Left lung (tissue), 10 donors: Measurements from ENCODE around the gene SGCG. TPM values are rescaled to one million over a fixed set of nuclear protein-coding genes. Genes with fewer than 3 reads are reported as not detected.

ENCODE experiments used
- ATAC-seq: fragments of 200-7000 bp; cut with Tn5 transposase; one replicate; pipeline ENCODE4 v1.9.1; 2020; ENCODE audit warnings: moderate library complexity
- DNase-seq, 4 donors: peaks; one replicate each; pipeline ENCODE4 v3.0.0-alpha.2; 2013 to 2020
- H3K27ac ChIP-seq, 2 donors: fragments of 200-600 bp; sonication (generic) in 1 of 2; one replicate each; pipeline versions ENCODE4 v1.5.0 to v1.8.0; 2020 to 2021
- H3K27me3 ChIP-seq, 2 donors: fragments of 200-600 bp; sonication (generic) in 1 of 2; one replicate each; pipeline versions ENCODE4 v1.5.0 to v1.8.0; 2020 to 2021
- H3K36me3 ChIP-seq, 2 donors: fragments of 200-600 bp; sonication (generic) in 1 of 2; one replicate each; pipeline versions ENCODE4 v1.5.0 to v1.8.0; 2020 to 2021
- H3K4me1 ChIP-seq, 2 donors: fragments of 200-600 bp; one replicate each; pipeline ENCODE4 v1.8.0; 2021
- H3K4me3 ChIP-seq, 2 donors: fragments of 200-600 bp; sonication (generic) in 1 of 2; one replicate each; pipeline versions ENCODE4 v1.5.0 to v1.8.0; 2020 to 2021; ENCODE audit warnings: mild to moderate bottlenecking in 1 of 2
- H3K9me3 ChIP-seq, 2 donors: fragments of 200-600 bp; sonication (generic) in 1 of 2; one replicate each; pipeline versions ENCODE4 v1.5.0 to v1.8.0; 2020 to 2021
- CTCF ChIP-seq, 2 donors: fragments of 200-600 bp; sonication (generic) in 1 of 2; IDR thresholded peaks; one replicate each; pipeline versions ENCODE4 v1.5.0 to v1.8.0; 2021; ENCODE audit warnings: antibody characterized with exemption in 2 of 2
- intact Hi-C, 2 donors: fragments of 100-400 bp; cut with DNase I; formaldehyde crosslinking; loops; one replicate each; pipeline versions ENCODE4 v1.11.2 to v1.14.2; 2022
- polyA plus RNA-seq, 6 donors: library from polyadenylated mRNA; unstranded; fragments of 120-200 nt; gene quantifications; one replicate each; pipeline ENCODE4 v1.2.1, GENCODE V29; 2013; ENCODE audit not compliant: insufficient read length in 6 of 6
- total RNA-seq, 2 donors: library from RNA; stranded (reverse); fragmentation: NEBNext Ultra II Directional; extraction: Animal tissue kit (Norgen Biotek cat#: 25700); gene quantifications; one replicate each; pipeline ENCODE4 v1.2.1, GENCODE V29; 2021
- donor health status: DM: no; HTN: yes; CAD: no.
- donor health status: DM: no; HTN: no; CAD: no.

Gene SGCG
- total and polyA plus RNA-seq, 8 donors = 2.1 to 16.4 (median 12.5) TPM

- peak in 1 of 2 donors; percentile 18 for TF ChIP-seq CTCF (IDR thresholded peaks at IDR 0.05)
- no peaks in the 10 kb centered on the region for H3K9me3 ChIP-seq
- DNase-seq (no peak), ATAC-seq (no peak)
- H3K36me3 ChIP-seq = no peaks in the 10 kb centered on the region
- intact Hi-C loops = no loop called here
- H3K27me3 ChIP-seq = no peaks in the 10 kb centered on the region
- H3K27ac ChIP-seq = no peak overlapping the region
- H3K4me1 ChIP-seq = no peaks in the 10 kb centered on the region
- no peak overlapping the region for H3K4me3 ChIP-seq
Observed at GRCh38 chr13:23175920-23176319, 4.9 kb upstream of the SGCG start.

- Histone ChIP-seq H3K27ac (no peak overlapping the region), H3K4me3 (no peak overlapping the region), H3K27me3 (no peaks in the 10 kb centered on the region), H3K36me3 (no peaks in the 10 kb centered on the region), H3K9me3 (no peaks in the 10 kb centered on the region), H3K4me1 (no peaks in the 10 kb centered on the region)
- ATAC-seq (no peak), DNase-seq (no peak)
- intact Hi-C loops = no loop called here
- TF ChIP-seq CTCF (IDR thresholded peaks at IDR 0.05) = no peak
Observed at GRCh38 chr13:23182142-23182541, 1.4 kb downstream of the SGCG start.

- DNase-seq (no peak), ATAC-seq (no peak)
- no peak for TF ChIP-seq CTCF (IDR thresholded peaks at IDR 0.05)
- H3K36me3 ChIP-seq = no peaks in the 10 kb centered on the region
- intact Hi-C loops = no loop called here
- H3K9me3 ChIP-seq = no peaks in the 10 kb centered on the region
- H3K27me3 ChIP-seq = no peaks in the 10 kb centered on the region
- no peak overlapping the region for H3K27ac ChIP-seq
- H3K4me1 ChIP-seq = no peaks in the 10 kb centered on the region
- no peak overlapping the region for H3K4me3 ChIP-seq
Observed at GRCh38 chr13:23183292-23183691, 2.5 kb downstream of the SGCG start.

- intact Hi-C loops = no loop called here
- DNase-seq (no peak), ATAC-seq (no peak)
- no peak overlapping the region for H3K27ac ChIP-seq
- H3K4me1 ChIP-seq = no peaks in the 10 kb centered on the region
- H3K9me3 ChIP-seq = no peaks in the 10 kb centered on the region
- H3K4me3 ChIP-seq = no peak overlapping the region
- no peaks in the 10 kb centered on the region for H3K36me3 ChIP-seq
- no peaks in the 10 kb centered on the region for H3K27me3 ChIP-seq
- no peak for TF ChIP-seq CTCF (IDR thresholded peaks at IDR 0.05)
Observed at GRCh38 chr13:23185542-23185941, 4.8 kb downstream of the SGCG start.

GRCh38 chr13:23201870-23202269 is 21.1 kb downstream of the SGCG start:
- intact Hi-C loops = no loop called here
- Histone ChIP-seq H3K36me3 (no peaks in the 10 kb centered on the region), H3K27ac (no peak overlapping the region), H3K4me1 (no peaks in the 10 kb centered on the region), H3K4me3 (no peak overlapping the region), H3K9me3 (peaks cover 0 to 1% of the 10 kb centered on the region in 2 donors), H3K27me3 (no peaks in the 10 kb centered on the region)
- ATAC-seq = no peak
- DNase-seq = no peak
- TF ChIP-seq CTCF (IDR thresholded peaks at IDR 0.05) = no peak
